HG02759 (cell line): ENCODE data around the gene RB1.

Experiments used
- ATAC-seq: cut with Tn5 transposase; IDR thresholded peaks from one replicate; pipeline ENCODE4 v1.9.1; 2021; ENCODE audit warnings: mild to moderate bottlenecking, moderate library complexity; ENCODE audit not compliant: unreplicated experiment

RB1 gene

GRCh38 chr13:48492470-48493065 is 189.0 kb downstream of the RB1 start:
- ATAC-seq: peak; percentile 79

GRCh38 chr13:48493066-48493765 is 189.7 kb downstream of the RB1 start:
- no peak for ATAC-seq

- no peak for ATAC-seq
Measured at GRCh38 chr13:48493851-48494250, 190.3 kb downstream of the RB1 start.

GRCh38 chr13:48494874-48495273 is 191.3 kb downstream of the RB1 start:
- ATAC-seq: no peak

GRCh38 chr13:48496271-48497161 is 193.0 kb downstream of the RB1 start:
- no peak for ATAC-seq

- ATAC-seq: no peak
Measured at GRCh38 chr13:48497669-48498068, 194.1 kb downstream of the RB1 start.

GRCh38 chr13:48500652-48501197 is 197.2 kb downstream of the RB1 start:
- ATAC-seq: peak; percentile 43

GRCh38 chr13:48501705-48502104 is 198.2 kb downstream of the RB1 start:
- peak; percentile 35 for ATAC-seq

GRCh38 chr13:48502601-48503319 is 199.2 kb downstream of the RB1 start:
- no peak for ATAC-seq

- ATAC-seq: no peak
Measured at GRCh38 chr13:48504606-48505005, 201.1 kb downstream of the RB1 start.

GRCh38 chr13:48505012-48505411 is 201.5 kb downstream of the RB1 start:
- no peak for ATAC-seq

- peak; percentile 79 for ATAC-seq
Measured at GRCh38 chr13:48505597-48506091, 202.1 kb downstream of the RB1 start.

- peak; percentile 33 for ATAC-seq
Measured at GRCh38 chr13:48506092-48506701, 202.6 kb downstream of the RB1 start.

- no peak for ATAC-seq
Measured at GRCh38 chr13:48507021-48507420, 203.5 kb downstream of the RB1 start.

GRCh38 chr13:48508011-48508410 is 204.5 kb downstream of the RB1 start:
- no peak for ATAC-seq

GRCh38 chr13:48510698-48511097 is 207.1 kb downstream of the RB1 start:
- ATAC-seq: no peak

GRCh38 chr13:48511621-48512230 is 208.2 kb downstream of the RB1 start:
- no peak for ATAC-seq

- ATAC-seq: no peak
Measured at GRCh38 chr13:48514793-48515192, 211.2 kb downstream of the RB1 start.

- no peak for ATAC-seq
Measured at GRCh38 chr13:48515732-48516131, 212.2 kb downstream of the RB1 start.

- no peak for ATAC-seq
Measured at GRCh38 chr13:48518083-48518482, 214.5 kb downstream of the RB1 start.
